ENCODE measurements around the gene WDR62.

Gene WDR62

GRCh38 chr19:36140304-36141038 lies 85.8 kb downstream of the WDR62 start:
- TF ChIP-seq GATA1 (IDR thresholded peaks at IDR 0.05; ENCODE audit: low read depth, low read length) (no peak), POLR2A (IDR thresholded peaks at IDR 0.05; ENCODE audit: low read length) (peak; percentile 39)
- DNase-seq = peak; percentile 76 to 77

DNA sequence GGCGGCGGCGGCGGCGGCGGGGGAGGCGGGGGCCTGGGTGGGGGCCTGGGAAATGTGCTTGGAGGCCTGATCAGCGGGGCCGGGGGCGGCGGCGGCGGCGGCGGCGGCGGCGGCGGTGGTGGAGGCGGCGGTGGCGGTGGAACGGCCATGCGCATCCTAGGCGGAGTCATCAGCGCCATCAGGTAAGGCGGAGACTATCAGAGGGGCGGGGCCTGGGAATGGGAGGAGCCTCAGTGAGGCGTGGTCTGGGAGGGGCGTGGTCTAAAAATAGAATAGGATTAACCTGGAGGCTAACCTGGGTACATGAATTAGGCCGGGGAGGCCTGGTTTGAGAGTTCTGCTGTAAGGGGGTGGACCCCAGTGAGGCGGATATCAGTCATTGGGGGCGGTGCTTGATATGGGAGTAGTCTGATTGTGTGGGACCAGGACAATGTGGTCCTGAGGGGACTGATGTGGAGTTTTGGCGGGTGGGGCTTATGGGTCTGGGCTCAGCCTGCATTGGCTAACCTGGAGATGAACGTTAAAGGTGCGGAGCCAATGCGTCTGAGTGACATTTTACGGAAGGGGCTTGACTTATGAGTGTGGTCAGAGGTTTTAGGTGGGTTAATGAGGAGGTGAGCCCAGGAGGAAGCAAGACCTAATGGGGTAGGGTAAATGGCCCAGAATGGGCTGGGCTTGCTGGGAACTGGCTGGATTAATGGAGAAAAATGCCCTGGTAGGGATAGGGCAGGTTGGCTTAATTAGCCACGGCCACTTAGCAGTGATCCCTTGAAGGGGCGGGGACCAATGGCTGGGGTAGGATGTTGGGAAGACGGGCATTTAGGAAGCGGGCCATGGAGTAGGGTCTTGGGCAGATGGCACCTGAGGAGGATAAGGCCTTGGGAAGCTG lies 86.6 kb downstream of the WDR62 start:
- TF ChIP-seq GATA1 (IDR thresholded peaks at IDR 0.05; ENCODE audit: low read depth, low read length) = no peak
- no peak for TF ChIP-seq POLR2A (IDR thresholded peaks at IDR 0.05; ENCODE audit: low read length)
- DNase-seq = peak; percentile 85 to 91

DNA sequence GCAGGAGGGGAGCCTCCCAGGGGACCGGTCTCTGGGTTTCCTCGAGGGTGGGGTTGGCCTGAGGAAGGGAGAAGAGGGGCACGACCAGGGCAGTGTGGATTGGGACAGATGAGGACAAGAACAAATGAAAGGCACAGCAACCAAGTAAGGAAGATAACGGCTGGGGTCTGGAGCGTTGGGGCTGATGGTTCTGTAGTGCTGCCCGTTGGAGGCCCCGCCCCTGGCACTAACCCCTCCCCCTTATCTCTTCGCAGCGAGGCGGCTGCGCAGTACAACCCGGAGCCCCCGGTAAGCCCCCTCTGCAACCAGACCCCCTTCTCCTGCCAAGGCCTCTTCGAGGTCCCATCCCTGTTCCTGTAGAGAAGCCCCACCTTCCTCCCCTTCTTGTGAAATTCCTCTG lies 87.3 kb downstream of the WDR62 start:
- TF ChIP-seq POLR2A (IDR thresholded peaks at IDR 0.05; ENCODE audit: low read length) (no peak), GATA1 (IDR thresholded peaks at IDR 0.05; ENCODE audit: low read depth, low read length) (no peak)
- DNase-seq = no peak

- TF ChIP-seq POLR2A (IDR thresholded peaks at IDR 0.05; ENCODE audit: low read length) (no peak), GATA1 (IDR thresholded peaks at IDR 0.05; ENCODE audit: low read depth, low read length) (no peak)
- DNase-seq = no peak
Measured at GRCh38 chr19:36142496-36142895, 87.8 kb downstream of the WDR62 start.

GRCh38 chr19:36144624-36145023 lies 89.9 kb downstream of the WDR62 start:
- TF ChIP-seq POLR2A (IDR thresholded peaks at IDR 0.05; ENCODE audit: low read length) (no peak), GATA1 (IDR thresholded peaks at IDR 0.05; ENCODE audit: low read depth, low read length) (no peak)
- DNase-seq = no peak

DNA sequence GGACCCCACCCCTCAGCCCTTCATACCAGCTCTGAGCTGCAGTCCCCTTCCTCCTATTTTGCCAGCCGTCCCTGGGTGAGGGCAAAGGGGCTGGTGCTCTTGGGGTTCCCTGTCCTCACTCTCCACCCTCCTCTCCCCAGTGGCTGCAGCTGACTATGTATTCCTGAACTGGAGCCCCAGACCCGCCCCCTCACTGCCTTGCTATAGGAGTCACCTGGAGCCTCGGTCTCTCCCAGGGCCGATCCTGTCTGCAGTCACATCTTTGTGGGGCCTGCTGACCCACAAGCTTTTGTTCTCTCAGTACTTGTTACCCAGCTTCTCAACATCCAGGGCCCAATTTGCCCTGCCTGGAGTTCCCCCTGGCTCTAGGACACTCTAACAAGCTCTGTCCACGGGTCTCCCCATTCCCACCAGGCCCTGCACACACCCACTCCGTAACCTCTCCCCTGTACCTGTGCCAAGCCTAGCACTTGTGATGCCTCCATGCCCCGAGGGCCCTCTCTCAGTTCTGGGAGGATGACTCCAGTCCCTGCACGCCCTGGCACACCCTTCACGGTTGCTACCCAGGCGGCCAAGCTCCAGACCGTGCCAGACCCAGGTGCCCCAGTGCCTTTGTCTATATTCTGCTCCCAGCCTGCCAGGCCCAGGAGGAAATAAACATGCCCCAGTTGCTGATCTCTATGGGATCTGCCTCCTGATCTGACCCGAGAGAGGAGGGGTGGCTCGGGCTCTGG lies 95.1 kb downstream of the WDR62 start:
- DNase-seq = no peak
- TF ChIP-seq POLR2A (IDR thresholded peaks at IDR 0.05; ENCODE audit: low read length) = no peak
- no peak for TF ChIP-seq GATA1 (IDR thresholded peaks at IDR 0.05; ENCODE audit: low read depth, low read length)

DNA sequence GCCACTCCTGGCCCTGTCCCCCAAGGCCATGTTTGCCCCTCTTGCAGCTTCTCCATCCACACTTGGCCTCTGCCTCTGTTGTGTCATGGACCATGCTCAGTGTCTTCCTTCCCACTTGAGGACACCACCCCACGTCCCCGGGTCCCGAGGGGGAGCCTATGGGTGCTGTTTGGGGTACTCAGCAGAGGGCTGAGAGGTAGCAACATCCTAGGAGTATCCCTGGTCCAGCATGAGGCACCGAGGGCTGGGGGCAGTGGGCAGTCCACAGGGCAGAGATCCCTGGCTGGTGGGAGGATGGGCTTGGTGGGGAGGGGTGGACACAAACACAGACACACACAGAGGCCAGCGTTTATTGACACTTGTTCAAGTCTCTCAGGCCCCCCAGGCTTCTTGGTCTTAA lies 95.9 kb downstream of the WDR62 start:
- TF ChIP-seq GATA1 (IDR thresholded peaks at IDR 0.05; ENCODE audit: low read depth, low read length) = no peak
- DNase-seq = no peak

GRCh38 chr19:36151144-36152018 lies 96.7 kb downstream of the WDR62 start:
- TF ChIP-seq POLR2A (IDR thresholded peaks at IDR 0.05; ENCODE audit: low read length) (no peak), GATA1 (IDR thresholded peaks at IDR 0.05; ENCODE audit: low read depth, low read length) (no peak)
- no peak for DNase-seq

DNA sequence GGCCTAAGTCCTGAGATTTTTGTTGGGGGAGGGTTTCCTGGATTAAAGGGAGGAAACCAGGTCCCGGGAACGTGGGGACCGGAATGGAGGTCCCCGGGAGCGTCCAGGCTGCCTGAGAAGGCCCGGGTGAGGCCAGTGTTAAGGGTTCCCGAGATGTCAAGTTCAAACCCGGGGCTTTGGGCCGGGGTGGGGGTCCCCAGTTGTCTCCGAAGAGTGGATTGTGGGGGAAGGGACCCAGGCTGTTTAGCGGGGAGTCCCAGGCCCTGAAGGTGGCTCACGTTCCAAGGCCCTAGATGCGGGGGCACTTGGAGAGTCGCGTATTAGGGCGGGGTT lies 97.3 kb downstream of the WDR62 start:
- no peak for TF ChIP-seq POLR2A (IDR thresholded peaks at IDR 0.05; ENCODE audit: low read length)
- no peak for TF ChIP-seq GATA1 (IDR thresholded peaks at IDR 0.05; ENCODE audit: low read depth, low read length)

DNA sequence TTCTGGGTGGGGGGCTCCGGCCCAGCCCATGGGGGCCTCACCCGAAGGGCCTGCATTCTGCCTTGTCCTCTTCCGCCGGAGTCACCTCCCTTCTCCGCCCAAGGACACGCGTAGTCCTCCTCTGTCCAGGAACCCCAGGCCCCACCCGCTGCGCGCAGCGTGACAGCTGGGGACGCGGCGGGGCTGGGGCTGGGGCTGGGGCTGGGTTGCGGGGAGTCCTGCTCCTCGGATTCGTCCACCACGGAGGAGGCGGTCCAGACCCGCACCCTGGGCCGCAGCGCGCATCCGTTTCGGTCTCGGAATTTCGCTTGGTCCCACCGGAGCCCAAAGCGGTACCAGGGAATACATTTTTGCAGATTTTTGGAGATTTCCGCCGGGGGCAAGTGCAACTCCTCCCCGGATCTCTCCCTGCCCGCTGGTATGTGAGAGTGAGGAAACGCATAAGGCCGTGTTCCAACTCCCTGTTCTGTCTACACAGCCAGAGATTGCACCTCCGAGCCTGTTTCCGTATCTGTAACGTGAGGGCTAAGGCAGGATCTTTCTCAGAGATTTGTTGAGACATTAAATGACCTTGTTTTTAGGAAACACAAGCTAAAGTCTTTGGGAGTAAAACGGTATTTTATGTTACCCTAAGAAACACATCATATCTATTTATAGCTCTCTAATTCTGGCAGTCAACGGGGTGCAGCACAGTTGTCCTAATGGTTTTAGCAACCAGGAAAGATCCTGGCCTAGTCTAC lies 97.8 kb downstream of the WDR62 start, which contains the start of gene COX7A1:
TSS of gene COX7A1 (minus strand) at position 96 of the 740 bp plus-strand sequence. CDS start at position 56, 40 bp downstream.
- no peak for DNase-seq
- TF ChIP-seq POLR2A (IDR thresholded peaks at IDR 0.05; ENCODE audit: low read length) (no peak), GATA1 (IDR thresholded peaks at IDR 0.05; ENCODE audit: low read depth, low read length) (no peak)

More for the DNA sequence above, 97.3 kb downstream of the WDR62 start:
- DNase-seq = no peak

- DNase-seq = no peak
Measured at GRCh38 chr19:36153126-36153525, 98.4 kb downstream of the WDR62 start.

More at GRCh38 chr19:36153126-36153525, 98.4 kb downstream of the WDR62 start:
- TF ChIP-seq POLR2A (IDR thresholded peaks at IDR 0.05; ENCODE audit: low read length) = no peak
- no peak for TF ChIP-seq GATA1 (IDR thresholded peaks at IDR 0.05; ENCODE audit: low read depth, low read length)

All from erythroblast (primary cell).